K562 (cell line): ENCODE results near the gene WDR35. TPM values are rescaled to one million over a fixed set of nuclear protein-coding genes. Genes with fewer than 3 reads are reported as not detected.

Source experiments
- ATAC-seq: fragments of 200-7000 bp; cut with Tn5 transposase; 3 replicates; pipeline ENCODE4 v1.9.1; 2020; ENCODE audit warnings: moderate library complexity
- BruUV-seq: library from RNA; stranded (reverse); fragments of 400-500 nt; replicated peaks from 2 replicates; lab custom pipeline; 2021; lab: Mats Ljungman, UMichigan
- CTCF ChIA-PET: fragments of 300-600 bp; formaldehyde crosslinking; extraction: SDS; loops from one replicate; lab custom pipeline; 2021; ENCODE audit warnings: low intra/inter-chr PET ratio; lab: Yijun Ruan, JAX
- POLR2A ChIA-PET: fragments of 300-600, 350-650 bp; sonication (Branson Sonifier 250); formaldehyde crosslinking; extraction: SDS; loops from one replicate; lab custom pipeline; 2021; ENCODE audit warnings: antibody characterized with exemption, inconsistent platforms; lab: Yijun Ruan, JAX
- DNase-seq, 4 experiments: peaks; one replicate each; pipeline versions ENCODE4 v3.0.0 to v3.0.0-alpha.2; 2011 to 2018; ENCODE audit warnings: low spot score in 3 of 4, mixed read lengths in 3 of 4; ENCODE audit errors: extremely low read depth in 1 of 4
- FAIRE-seq: peaks from 2 replicates; lab custom pipeline; 2011; peaks lifted over from hg19 to GRCh38; lab: Jason Lieb, UNC
- H2AFZ ChIP-seq: 2 replicates; pipeline ENCODE4 v1.6.0; 2011; ENCODE audit warnings: low read depth, low read length, control low read depth, inconsistent platforms
- H3K27ac ChIP-seq: fragments of 200-600 bp; 3 replicates; pipeline ENCODE4 v1.8.0; 2011; ENCODE audit warnings: low read depth, mild to moderate bottlenecking, control low read depth, inconsistent platforms, low read length, moderate library complexity, mixed read lengths; ENCODE audit errors: extremely low read depth
- H3K27me3 ChIP-seq, 2 experiments: fragments of 300-600 bp in 1 of 2; 2 replicates in 1 of 2; 3 replicates in 1 of 2; pipeline versions ENCODE4 v1.6.0 to v1.8.0; 2011; ENCODE audit warnings: inconsistent platforms in 2 of 2, low read length in 2 of 2, mild to moderate bottlenecking in 1 of 2, mixed read lengths in 1 of 2, moderate library complexity in 1 of 2; ENCODE audit not compliant: control insufficient read depth in 2 of 2, insufficient read depth in 2 of 2
- H3K36me3 ChIP-seq: fragments of 300-600 bp; 3 replicates; pipeline ENCODE4 v1.8.0; 2011; ENCODE audit warnings: mild to moderate bottlenecking, low read length, inconsistent platforms; ENCODE audit not compliant: control insufficient read depth, insufficient read depth
- H3K4me1 ChIP-seq, 2 experiments: fragments of 200-600 bp in 1 of 2; replicated peaks in 1 of 2; 2 replicates in 1 of 2; 3 replicates in 1 of 2; pipeline versions ENCODE4 v1.5.1 to v1.8.0; 2011; ENCODE audit warnings: inconsistent platforms in 2 of 2, low read length in 2 of 2, mild to moderate bottlenecking in 1 of 2, mixed read lengths in 1 of 2, moderate library complexity in 1 of 2; ENCODE audit not compliant: control insufficient read depth in 2 of 2, insufficient read depth in 2 of 2
- H3K4me2 ChIP-seq: 2 replicates; pipeline ENCODE4 v1.6.1; 2011; ENCODE audit warnings: low read length, control low read depth, inconsistent platforms, mixed read lengths; ENCODE audit not compliant: insufficient read depth
- H3K4me3 ChIP-seq: fragments of 200-600 bp; sonication (generic), shearing (Covaris generic); 2 replicates; pipeline ENCODE4 v1.5.1; 2016; ENCODE audit warnings: control low read depth, inconsistent platforms
- H3K79me2 ChIP-seq: fragments of 200-600 bp; 3 replicates; pipeline ENCODE4 v1.8.0; 2011; ENCODE audit warnings: low read length, inconsistent platforms; ENCODE audit not compliant: control insufficient read depth, insufficient read depth
- H3K9ac ChIP-seq, 2 experiments: 2 replicates each; pipeline versions ENCODE4 v1.6.0 to v1.6.1; 2011; ENCODE audit warnings: low read depth in 2 of 2, low read length in 2 of 2, control low read depth in 1 of 2, inconsistent platforms in 1 of 2, mild to moderate bottlenecking in 1 of 2, mixed read lengths in 1 of 2; ENCODE audit not compliant: insufficient read depth in 1 of 2
- H3K9me1 ChIP-seq: one replicate; pipeline ENCODE4 v1.6.0; 2011; ENCODE audit warnings: inconsistent platforms, mild to moderate bottlenecking, low read length, moderate library complexity; ENCODE audit not compliant: control insufficient read depth, insufficient read depth
- H3K9me3 ChIP-seq: replicated peaks from 2 replicates; pipeline ENCODE4 v1.5.1; 2011; ENCODE audit warnings: low read depth, low read length, inconsistent platforms; ENCODE audit not compliant: control insufficient read depth, insufficient read depth
- H4K20me1 ChIP-seq: replicated peaks from 2 replicates; pipeline ENCODE4 v1.6.1; 2011; ENCODE audit warnings: low read length, inconsistent platforms, mixed read lengths; ENCODE audit not compliant: control insufficient read depth, insufficient read depth
- E2F1 ChIP-seq: sonication (generic); formaldehyde crosslinking; IDR thresholded peaks from 2 replicates; pipeline ENCODE4 v1.8.1; 2023; ENCODE audit warnings: mild to moderate bottlenecking, missing genetic modification reagents, moderate library complexity
- E2F6 ChIP-seq, 2 experiments: IDR thresholded peaks; 2 replicates each; pipeline ENCODE4 v1.6.1; 2011; ENCODE audit warnings: borderline replicate concordance in 1 of 2, control low read depth in 1 of 2, low read depth in 1 of 2, low read length in 1 of 2, mild to moderate bottlenecking in 1 of 2, mixed read lengths in 1 of 2, moderate library complexity in 1 of 2; ENCODE audit not compliant: insufficient read depth in 1 of 2, insufficient read length in 1 of 2, poor library complexity in 1 of 2, severe bottlenecking in 1 of 2; ENCODE audit errors: extremely low read depth in 1 of 2
- ETS2 ChIP-seq: IDR thresholded peaks from 2 replicates; pipeline ENCODE4 v1.6.1; 2016; ENCODE audit warnings: borderline replicate concordance, missing genetic modification characterization, mild to moderate bottlenecking, moderate library complexity, missing compliant biosample characterization; ENCODE audit not compliant: poor library complexity, severe bottlenecking
- HMBOX1 ChIP-seq: sonication (generic); IDR thresholded peaks from 2 replicates; pipeline ENCODE4 v1.6.1; 2016
- HNRNPK ChIP-seq: fragments of 200-400 bp; formaldehyde crosslinking; IDR thresholded peaks from one replicate; pipeline ENCODE4 v1.6.1; 2018; ENCODE audit warnings: mild to moderate bottlenecking, low read depth, low read length; ENCODE audit not compliant: poor library complexity, severe bottlenecking
- MED1 ChIP-seq: sonication (generic); formaldehyde crosslinking; IDR thresholded peaks from 2 replicates; pipeline ENCODE4 v1.8.1; 2023; ENCODE audit warnings: missing genetic modification reagents, borderline replicate concordance
- MTA3 ChIP-seq: fragments of 450-650 bp; formaldehyde crosslinking; IDR thresholded peaks from 2 replicates; pipeline ENCODE4 v1.6.1; 2017; ENCODE audit warnings: mild to moderate bottlenecking, borderline replicate concordance
- NUFIP1 ChIP-seq: fragments of 450-650 bp; IDR thresholded peaks from 2 replicates; pipeline ENCODE4 v1.6.1; 2018; ENCODE audit not compliant: partially characterized antibody
- POLR2AphosphoS5 ChIP-seq: IDR thresholded peaks from 2 replicates; pipeline ENCODE4 v1.6.1; 2011; ENCODE audit warnings: mild to moderate bottlenecking, low read depth, low read length, moderate library complexity; ENCODE audit not compliant: control insufficient read depth, insufficient read depth
- RBM14 ChIP-seq: fragments of 200-400 bp; formaldehyde crosslinking; IDR thresholded peaks from 2 replicates; pipeline ENCODE4 v1.6.1; 2018; ENCODE audit warnings: low read depth, mild to moderate bottlenecking, low read length, moderate library complexity, borderline replicate concordance; ENCODE audit not compliant: insufficient read depth
- RHOXF2B ChIP-seq: fragments of 250-450 bp; sonication (Bioruptor Pico); conservative IDR thresholded peaks from 2 replicates; pipeline ENCODE4 v1.5.1; 2021
- ZNF212 ChIP-seq: fragments of 450-650 bp; formaldehyde crosslinking; IDR thresholded peaks from 2 replicates; pipeline ENCODE4 v1.4.0; 2020; ENCODE audit warnings: mild to moderate bottlenecking
- ZNF224 ChIP-seq: sonication (generic); formaldehyde crosslinking; IDR thresholded peaks from 2 replicates; pipeline ENCODE4 v1.8.0; 2022; ENCODE audit warnings: mild to moderate bottlenecking, missing genetic modification reagents
- WGBS: fragments of 100-300 bp; shearing (Covaris generic); methylation state at CpG from one replicate; pipeline ENCODE4 v1.1.6; 2016; ENCODE audit warnings: low coverage, mixed read lengths; ENCODE audit not compliant: insufficient coverage; ENCODE audit errors: missing lambda C conversion rate; 5-methylcytosine and 5-hydroxymethylcytosine counted together
- in situ Hi-C: fragments of 300-500 bp; cut with MboI; formaldehyde crosslinking; loops from 4 replicates; pipeline ENCODE4 v1.15.0; 2018; ENCODE audit warnings: inconsistent platforms, mixed read lengths
- intact Hi-C: fragments of 100-400 bp; cut with micrococcal nuclease; formaldehyde crosslinking; loops from 2 replicates; pipeline ENCODE4 v1.14.2; 2022
- polyA plus RNA-seq, 8 experiments: library from polyadenylated mRNA; depleted of rRNA in 4 of 8; stranded (reverse) in 5 of 8; unstranded in 3 of 8; fragments of >200 nt; fragmentation: Nextera tagmentation in 2 of 8; fragmentation: Illumina TruSeq in 1 of 8; extraction: Ambion mirVana in 2 of 8; extraction: Trizol in 1 of 8; gene quantifications; 2 replicates each; pipeline versions ENCODE4 v1.2.1 to v1.2.3, GENCODE V29; 2011 to 2014; ENCODE audit warnings: inconsistent platforms in 1 of 8, missing spikeins in 1 of 8
- total RNA-seq, 7 experiments: library from RNA; depleted of rRNA in 6 of 7; stranded (reverse); fragments of >200 nt in 6 of 7; fragmentation: Illumina TruSeq in 2 of 7; extraction: Trizol in 2 of 7; gene quantifications; 2 replicates each; pipeline versions ENCODE4 v1.2.1 to v1.2.3, GENCODE V29; 2011 to 2021; ENCODE audit warnings: low replicate concordance in 1 of 7

WDR35 gene
- total and polyA plus RNA-seq, 9 of the 15 experiments (the other 6 are each of a cell fraction or from before 2014, with no cell fraction given) = 3.3 to 13.1 (median 8.0) TPM

- no peak for TF ChIP-seq ZNF224 (CRISPR knock-in tag)
These were observed 42.5 kb downstream of the WDR35 start (continued) for GRCh38 chr2:19947184-19947940.

GRCh38 chr2:19944205-19944845, 45.6 kb downstream of the WDR35 start:
- DNase-seq (no peak), FAIRE-seq (no peak), ATAC-seq (no peak)
- no peaks in the 10 kb centered on the region for H4K20me1 ChIP-seq
- 23% methylated on average over 2 of the region's 2 CpGs for WGBS
- no peak overlapping the region for H3K4me2 ChIP-seq
- no peaks in the 10 kb centered on the region for H3K9me3 ChIP-seq
- no peaks in the 10 kb centered on the region for H3K27me3 ChIP-seq
- intact Hi-C loops (no loop called here), in situ Hi-C loops (no loop called here)
- H3K9ac ChIP-seq = no peak overlapping the region
- 0 out of 3 replicates have a peak, but pooled peaks cover 3% of the 10 kb centered on the region for H3K36me3 ChIP-seq
- H3K79me2 ChIP-seq = no peaks in the 10 kb centered on the region
- no peaks in the 10 kb centered on the region for H3K4me1 ChIP-seq
- BruUV-seq = no TSS peak
- no peak overlapping the region for H3K4me3 ChIP-seq
- no peak overlapping the region for H2AFZ ChIP-seq
- CTCF ChIA-PET = no interaction called here
- POLR2A ChIA-PET = no interaction called here
- H3K9me1 ChIP-seq = no peaks in the 10 kb centered on the region
- H3K27ac ChIP-seq = no peak overlapping the region
- TF ChIP-seq HNRNPK = no peak
- no peak for TF ChIP-seq MTA3
- no peak for TF ChIP-seq HMBOX1
- no peak for TF ChIP-seq MED1
- no peak for TF ChIP-seq NUFIP1
- TF ChIP-seq ZNF212 = no peak
- no peak for TF ChIP-seq ETS2 (tag)
- no peak for TF ChIP-seq RBM14
- TF ChIP-seq POLR2AphosphoS5 = no peak
- TF ChIP-seq RHOXF2B (CRISPR knock-in tag) = no peak
- no peak for TF ChIP-seq E2F6 (IDR thresholded peaks at IDR 0.05; ENCODE audit: borderline replicate concordance in 1 of 2, extremely low read depth in 1 of 2, insufficient read depth in 1 of 2, insufficient read length in 1 of 2, low read depth in 1 of 2, low read length in 1 of 2, poor library complexity in 1 of 2, severe bottlenecking in 1 of 2)
- TF ChIP-seq E2F1 = no peak
